Measurements from ENCODE around the gene KRTAP2-2.
"Not testable (repeated sequence)": the region's sequence is repeated elsewhere in the genome, so short reads cannot be mapped to it uniquely, and the experiment has no call there.

DNA sequence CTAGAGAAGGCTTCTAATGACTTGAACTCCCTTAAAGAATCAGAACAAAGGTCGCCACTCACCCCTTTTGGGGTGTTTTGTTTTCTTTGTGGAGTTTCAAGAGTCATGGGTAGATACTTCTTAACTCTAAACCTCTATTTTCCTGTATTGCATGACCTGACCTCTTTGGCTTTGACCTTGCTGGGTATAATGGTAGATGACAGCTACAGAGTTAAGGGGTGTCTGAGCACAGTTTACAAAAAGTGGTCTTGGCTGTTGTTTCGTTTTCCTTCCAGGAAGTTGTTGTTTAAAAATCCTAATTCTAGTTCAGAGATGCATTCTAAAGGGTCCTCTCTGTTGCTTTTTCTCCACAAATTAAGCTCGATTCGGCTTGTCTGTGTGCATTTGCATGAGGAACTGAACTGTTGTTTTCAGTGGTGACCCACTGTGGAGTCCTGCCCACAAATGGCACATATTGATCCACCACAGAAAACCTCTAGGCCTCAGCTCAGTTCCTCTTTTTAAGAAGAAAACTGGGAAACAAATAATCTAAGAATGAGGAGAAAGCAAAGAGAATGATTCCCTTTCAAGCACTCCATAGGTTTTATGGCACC, 33.8 kb upstream of the KRTAP2-2 start:
- TF ChIP-seq, protein P1, sequence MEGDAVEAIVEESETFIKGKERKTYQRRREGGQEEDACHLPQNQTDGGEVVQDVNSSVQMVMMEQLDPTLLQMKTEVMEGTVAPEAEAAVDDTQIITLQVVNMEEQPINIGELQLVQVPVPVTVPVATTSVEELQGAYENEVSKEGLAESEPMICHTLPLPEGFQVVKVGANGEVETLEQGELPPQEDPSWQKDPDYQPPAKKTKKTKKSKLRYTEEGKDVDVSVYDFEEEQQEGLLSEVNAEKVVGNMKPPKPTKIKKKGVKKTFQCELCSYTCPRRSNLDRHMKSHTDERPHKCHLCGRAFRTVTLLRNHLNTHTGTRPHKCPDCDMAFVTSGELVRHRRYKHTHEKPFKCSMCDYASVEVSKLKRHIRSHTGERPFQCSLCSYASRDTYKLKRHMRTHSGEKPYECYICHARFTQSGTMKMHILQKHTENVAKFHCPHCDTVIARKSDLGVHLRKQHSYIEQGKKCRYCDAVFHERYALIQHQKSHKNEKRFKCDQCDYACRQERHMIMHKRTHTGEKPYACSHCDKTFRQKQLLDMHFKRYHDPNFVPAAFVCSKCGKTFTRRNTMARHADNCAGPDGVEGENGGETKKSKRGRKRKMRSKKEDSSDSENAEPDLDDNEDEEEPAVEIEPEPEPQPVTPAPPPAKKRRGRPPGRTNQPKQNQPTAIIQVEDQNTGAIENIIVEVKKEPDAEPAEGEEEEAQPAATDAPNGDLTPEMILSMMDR (IDR thresholded peaks at IDR 0.05) = not testable (repeated sequence)
- TF ChIP-seq POLR2A (IDR thresholded peaks at IDR 0.05) = not testable (repeated sequence)
